Activated T-cell treated with anti-CD3 and anti-CD28 coated beads, Interleukin-2, amount 50 U/mL, for 72 hours (primary cell): Measurements from ENCODE around the gene ARMC2. TPM values are rescaled to one million over a fixed set of nuclear protein-coding genes. Genes with fewer than 3 reads are reported as not detected.
"Not testable (repeated sequence)": the region's sequence is repeated elsewhere in the genome, so short reads cannot be mapped to it uniquely, and the experiment has no call there.

Experiments
- ATAC-seq, 2 donors: fragments of 150-1000 bp; cut with Tn5 transposase; replicated peaks in 1 of 2; 2 replicates each; pipeline ENCODE4 v1.10.0; 2021; ENCODE audit warnings: moderate library complexity in 2 of 2, mild to moderate bottlenecking in 1 of 2
- DNase-seq, 2 donors: peaks; one replicate each; pipeline ENCODE4 v3.0.0; 2021 to 2022; ENCODE audit warnings: mixed read lengths in 1 of 2
- H3K27ac Mint-ChIP-seq: one replicate; pipeline ENCODE4 v1.8.0; 2022; ENCODE audit warnings: mild to moderate bottlenecking, moderate library complexity, mixed read lengths
- H3K27me3 Mint-ChIP-seq: one replicate; pipeline ENCODE4 v1.8.0; 2022; ENCODE audit warnings: low read depth, mixed read lengths
- H3K36me3 Mint-ChIP-seq, 2 donors: one replicate each; pipeline ENCODE4 v1.8.0; 2022; ENCODE audit warnings: mixed read lengths in 2 of 2, mild to moderate bottlenecking in 1 of 2; ENCODE audit not compliant: insufficient read depth in 2 of 2
- H3K4me1 Mint-ChIP-seq: one replicate; pipeline ENCODE4 v1.8.0; 2022; ENCODE audit warnings: low read depth, mixed read lengths
- H3K4me3 Mint-ChIP-seq, 2 donors: one replicate each; pipeline ENCODE4 v1.8.0; 2022; ENCODE audit warnings: mild to moderate bottlenecking in 2 of 2, mixed read lengths in 2 of 2, moderate library complexity in 2 of 2
- H3K9me3 Mint-ChIP-seq, 2 donors: one replicate each; pipeline ENCODE4 v1.8.0; 2022; ENCODE audit warnings: mixed read lengths in 2 of 2
- total RNA-seq, 2 donors: library from RNA; stranded (reverse); gene quantifications; one replicate each; pipeline ENCODE4 v1.2.3, GENCODE V29; 2022

Gene ARMC2
- total RNA-seq, 2 donors from 2014 or later, result 2.2 to 2.9 TPM

DNA sequence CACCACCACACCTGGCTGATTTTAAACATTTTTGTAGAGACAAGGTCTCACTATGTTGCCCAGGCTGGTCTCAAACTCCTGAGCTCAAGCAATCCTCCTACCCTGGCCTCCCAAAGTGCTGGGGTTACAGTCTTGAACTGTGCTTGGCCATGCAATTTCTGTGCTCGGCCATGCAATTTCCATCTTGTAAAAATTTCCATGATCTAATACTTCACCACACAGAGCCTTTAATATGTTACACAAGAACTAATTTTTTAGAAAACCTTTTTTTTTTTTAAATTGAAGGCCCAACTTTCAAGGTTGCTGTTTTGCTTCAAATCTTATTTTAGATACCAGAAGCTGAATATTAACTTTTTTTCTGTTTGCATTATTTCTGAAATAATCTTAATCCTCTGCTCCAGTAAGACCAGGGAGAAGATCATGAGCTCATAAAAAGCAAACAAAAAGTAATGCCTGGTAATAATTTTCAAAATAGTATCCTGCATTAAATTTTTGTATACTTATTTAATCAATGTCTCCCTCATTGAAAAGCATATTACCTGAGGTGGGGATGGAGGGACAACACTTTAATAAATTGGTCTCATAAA lies 38.1 kb upstream of the ARMC2 start:
- DNase-seq (no peak), ATAC-seq (no peak)
- H3K27ac Mint-ChIP-seq, result no peak overlapping the region
- peaks cover 6% of the 10 kb centered on the region for H3K27me3 Mint-ChIP-seq
- peaks cover 1 to 2% of the 10 kb centered on the region in 2 donors for H3K36me3 Mint-ChIP-seq
- H3K4me3 Mint-ChIP-seq, result no peak overlapping the region
- H3K4me1 Mint-ChIP-seq, result no peaks in the 10 kb centered on the region
- peaks cover 0 to 5% of the 10 kb centered on the region in 2 donors for H3K9me3 Mint-ChIP-seq

DNA sequence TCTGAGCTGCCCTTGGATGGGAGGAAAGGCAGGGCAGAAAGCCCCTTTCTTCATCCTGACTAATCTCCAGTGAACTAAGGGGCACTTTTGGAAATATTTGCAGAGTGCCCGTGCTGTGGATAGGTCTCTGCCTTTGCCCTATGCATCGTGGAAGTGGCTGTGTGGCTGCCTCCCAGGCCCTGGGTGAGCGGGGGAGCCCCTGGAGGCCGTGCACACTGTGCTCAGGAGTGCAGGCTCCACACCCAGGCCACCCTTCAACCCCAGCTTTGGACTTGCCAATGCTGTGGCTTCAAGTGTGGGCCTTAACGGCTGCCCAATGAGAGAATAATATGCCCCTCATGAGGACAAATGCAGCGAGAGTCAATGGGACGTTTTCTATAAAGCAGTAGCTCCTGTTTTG lies 36.7 kb upstream of the ARMC2 start:
- no peak for ATAC-seq
- H3K4me3 Mint-ChIP-seq, result no peak overlapping the region
- peaks cover 2 to 5% of the 10 kb centered on the region in 2 donors for H3K9me3 Mint-ChIP-seq
- no peak for DNase-seq
- H3K4me1 Mint-ChIP-seq, result no peaks in the 10 kb centered on the region
- peaks cover 1 to 2% of the 10 kb centered on the region in 2 donors for H3K36me3 Mint-ChIP-seq
- no peak overlapping the region for H3K27ac Mint-ChIP-seq
- peaks cover 6% of the 10 kb centered on the region for H3K27me3 Mint-ChIP-seq

DNA sequence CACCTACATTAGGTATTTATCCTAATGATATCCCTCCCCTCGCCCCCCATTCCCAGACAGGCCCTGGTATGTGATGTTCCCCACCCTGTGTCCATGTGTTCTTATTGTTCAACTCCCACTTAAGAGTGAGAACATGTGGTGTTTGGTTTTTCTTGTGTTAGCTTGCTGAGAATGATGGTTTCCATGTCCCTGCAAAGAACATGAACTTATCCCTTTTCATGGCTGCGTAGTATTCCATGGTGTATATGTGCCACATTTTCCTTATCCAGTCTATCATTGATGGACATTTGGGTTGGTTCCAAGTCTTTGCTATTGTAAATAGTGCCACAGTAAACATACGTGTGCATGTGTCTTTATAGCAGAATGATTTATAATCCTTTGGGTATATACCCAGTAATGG lies 35.0 kb upstream of the ARMC2 start:
- not testable (repeated sequence) for ATAC-seq, H3K4me1 Mint-ChIP-seq, H3K4me3 Mint-ChIP-seq, H3K36me3 Mint-ChIP-seq, DNase-seq, H3K27me3 Mint-ChIP-seq, H3K9me3 Mint-ChIP-seq, H3K27ac Mint-ChIP-seq

DNA sequence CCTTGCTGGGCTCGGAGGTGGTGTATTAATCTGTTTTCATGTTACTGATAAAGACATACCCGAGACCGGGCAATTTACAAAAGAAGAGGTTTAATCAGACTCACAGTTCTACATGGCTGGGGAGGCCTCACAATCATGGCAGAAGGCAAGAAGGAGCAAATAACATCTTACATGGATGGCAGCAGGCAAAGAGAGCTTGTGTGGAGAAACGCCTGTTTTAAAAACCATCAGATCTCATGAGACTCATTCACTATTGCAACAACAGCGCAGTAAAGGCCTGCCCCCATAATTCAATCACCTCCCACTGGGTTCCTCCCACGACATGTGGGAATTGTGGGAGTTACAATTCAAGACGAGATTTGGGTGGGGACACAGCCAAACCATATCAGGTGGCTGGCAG lies 30.9 kb upstream of the ARMC2 start:
- not testable (repeated sequence) for H3K4me3 Mint-ChIP-seq, H3K27ac Mint-ChIP-seq, H3K4me1 Mint-ChIP-seq, H3K27me3 Mint-ChIP-seq, ATAC-seq, DNase-seq
- Mint-ChIP-seq H3K9me3 (peaks cover 10 to 12% of the 10 kb centered on the region in 2 donors), H3K36me3 (peaks cover 7 to 13% of the 10 kb centered on the region in 2 donors)

DNA sequence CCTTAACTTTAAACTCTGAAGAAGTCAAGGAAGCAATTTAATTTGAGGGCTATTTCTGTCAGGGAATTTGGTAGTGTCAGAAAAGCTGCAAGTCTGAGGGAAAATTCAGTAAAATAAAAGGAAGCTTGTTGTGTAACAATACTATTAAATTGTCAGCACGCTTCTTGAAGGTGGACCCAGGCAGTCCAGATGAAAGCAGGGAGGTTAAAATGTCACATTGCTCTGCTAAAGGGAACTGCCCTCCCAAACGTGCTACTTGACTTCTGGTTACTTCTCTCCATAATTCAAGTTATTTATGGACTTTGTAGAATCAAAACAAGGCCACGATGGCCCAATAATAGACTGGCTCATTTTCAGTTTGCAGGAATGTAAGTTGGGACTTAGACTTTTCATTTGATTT lies 28.2 kb upstream of the ARMC2 start:
- ATAC-seq (no peak), DNase-seq (no peak)
- H3K27ac Mint-ChIP-seq, result no peak overlapping the region
- peaks cover 10 to 11% of the 10 kb centered on the region in 2 donors for H3K9me3 Mint-ChIP-seq
- no peak overlapping the region for H3K4me3 Mint-ChIP-seq
- H3K36me3 Mint-ChIP-seq, result peaks cover 6 to 13% of the 10 kb centered on the region in 2 donors
- no peaks in the 10 kb centered on the region for H3K4me1 Mint-ChIP-seq
- H3K27me3 Mint-ChIP-seq, result no peaks in the 10 kb centered on the region

DNA sequence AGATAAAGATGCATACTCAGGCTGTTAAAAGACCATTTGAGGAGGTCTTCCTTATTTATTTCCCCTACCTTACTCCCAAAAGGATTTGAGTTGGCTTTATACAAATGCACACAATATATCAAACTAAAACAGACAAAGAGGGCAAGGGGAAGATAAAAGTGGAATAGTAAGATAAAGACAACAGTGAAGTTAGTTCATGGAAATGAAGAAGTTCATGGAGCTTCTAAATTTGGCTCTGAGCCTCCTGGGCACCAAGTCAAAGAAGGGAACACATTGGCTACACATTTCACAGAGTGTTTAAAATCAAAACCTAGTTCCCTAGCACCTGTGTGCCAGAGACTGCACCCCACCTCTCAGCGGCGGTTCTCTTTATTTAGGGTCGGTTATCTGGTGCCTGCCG lies 25.8 kb upstream of the ARMC2 start:
- H3K27ac Mint-ChIP-seq, result no peak overlapping the region
- no peak for DNase-seq
- H3K36me3 Mint-ChIP-seq, result peaks cover 5 to 12% of the 10 kb centered on the region in 2 donors
- no peaks in the 10 kb centered on the region for H3K4me1 Mint-ChIP-seq
- H3K27me3 Mint-ChIP-seq, result no peaks in the 10 kb centered on the region
- peaks cover 3 to 9% of the 10 kb centered on the region in 2 donors for H3K9me3 Mint-ChIP-seq
- H3K4me3 Mint-ChIP-seq, result no peak overlapping the region
- ATAC-seq, result no peak

DNA sequence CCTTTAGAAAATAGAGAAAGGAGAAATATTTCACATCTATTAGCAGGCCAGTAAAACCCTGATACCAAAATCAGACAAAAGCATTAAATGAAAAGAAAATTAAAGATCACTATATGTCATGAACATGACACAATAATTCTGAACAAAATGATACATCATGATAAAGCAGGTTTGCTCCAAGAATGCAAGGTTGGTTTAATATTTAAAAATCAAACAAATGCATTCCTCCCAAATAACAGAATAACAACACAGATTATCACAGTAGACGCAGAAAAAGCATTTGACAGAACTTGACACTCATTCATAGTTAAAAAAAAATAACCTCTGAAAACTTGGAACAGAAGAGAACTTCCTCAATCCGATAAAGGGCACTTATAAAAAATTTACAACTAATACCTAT lies 22.9 kb upstream of the ARMC2 start:
- H3K4me3 Mint-ChIP-seq, result no peak overlapping the region
- peaks cover 1 to 5% of the 10 kb centered on the region in 2 donors for H3K9me3 Mint-ChIP-seq
- H3K4me1 Mint-ChIP-seq, result no peaks in the 10 kb centered on the region
- DNase-seq (no peak), ATAC-seq (no peak)
- no peaks in the 10 kb centered on the region for H3K27me3 Mint-ChIP-seq
- peaks cover 3 to 8% of the 10 kb centered on the region in 2 donors for H3K36me3 Mint-ChIP-seq
- H3K27ac Mint-ChIP-seq, result no peak overlapping the region

DNA sequence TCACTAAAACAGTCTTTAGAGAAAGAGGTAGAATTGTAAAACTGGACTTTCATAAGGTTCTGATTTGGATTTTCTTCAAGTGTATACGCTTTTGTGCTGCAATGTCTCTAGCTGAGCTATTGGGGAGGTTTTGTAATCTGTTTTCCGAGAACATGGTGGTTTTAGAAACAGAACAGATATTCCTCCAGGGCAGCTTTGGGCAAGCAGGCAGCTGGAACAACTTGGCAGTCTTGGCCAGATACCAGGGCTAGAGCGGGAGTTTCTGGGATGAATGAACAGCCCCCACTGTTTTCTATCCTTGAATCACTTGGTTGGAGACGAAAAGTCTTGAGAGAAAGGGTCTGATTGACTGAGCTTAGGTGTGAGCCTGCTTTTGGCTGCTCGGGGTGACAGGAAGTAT lies 17.1 kb upstream of the ARMC2 start:
- ATAC-seq, result no peak
- H3K4me1 Mint-ChIP-seq, result no peaks in the 10 kb centered on the region
- H3K27me3 Mint-ChIP-seq, result peaks cover 8% of the 10 kb centered on the region
- H3K4me3 Mint-ChIP-seq, result no peak overlapping the region
- H3K9me3 Mint-ChIP-seq, result peaks cover 0 to 3% of the 10 kb centered on the region in 2 donors
- H3K27ac Mint-ChIP-seq, result no peak overlapping the region
- H3K36me3 Mint-ChIP-seq, result peaks cover 0 to 3% of the 10 kb centered on the region in 2 donors
- DNase-seq, result no peak

DNA sequence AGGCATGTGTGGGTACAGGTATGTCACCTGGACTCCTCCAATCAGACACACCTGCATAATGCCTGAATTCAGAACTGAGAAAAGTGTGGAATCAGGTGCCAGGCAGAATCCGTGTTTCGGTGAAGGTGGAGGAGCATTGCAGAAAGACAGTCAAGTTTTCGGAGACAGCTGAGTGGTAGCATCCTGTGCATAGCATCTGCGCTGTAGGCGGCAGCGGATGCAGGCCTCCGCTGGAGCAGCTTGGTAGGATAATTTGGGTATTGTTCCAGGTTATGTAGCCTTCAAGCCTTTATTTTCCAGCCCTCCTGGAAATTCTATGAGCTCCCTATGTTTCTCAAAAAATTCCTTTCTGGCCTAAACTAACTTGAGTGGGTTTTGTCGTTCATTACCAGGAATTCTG lies 15.5 kb upstream of the ARMC2 start:
- Mint-ChIP-seq H3K36me3 (no peaks in the 10 kb centered on the region), H3K4me3 (no peak overlapping the region), H3K27me3 (peaks cover 8% of the 10 kb centered on the region), H3K27ac (no peak overlapping the region), H3K4me1 (peaks cover 9% of the 10 kb centered on the region), H3K9me3 (no peaks in the 10 kb centered on the region)
- DNase-seq (no peak), ATAC-seq (no peak)

DNA sequence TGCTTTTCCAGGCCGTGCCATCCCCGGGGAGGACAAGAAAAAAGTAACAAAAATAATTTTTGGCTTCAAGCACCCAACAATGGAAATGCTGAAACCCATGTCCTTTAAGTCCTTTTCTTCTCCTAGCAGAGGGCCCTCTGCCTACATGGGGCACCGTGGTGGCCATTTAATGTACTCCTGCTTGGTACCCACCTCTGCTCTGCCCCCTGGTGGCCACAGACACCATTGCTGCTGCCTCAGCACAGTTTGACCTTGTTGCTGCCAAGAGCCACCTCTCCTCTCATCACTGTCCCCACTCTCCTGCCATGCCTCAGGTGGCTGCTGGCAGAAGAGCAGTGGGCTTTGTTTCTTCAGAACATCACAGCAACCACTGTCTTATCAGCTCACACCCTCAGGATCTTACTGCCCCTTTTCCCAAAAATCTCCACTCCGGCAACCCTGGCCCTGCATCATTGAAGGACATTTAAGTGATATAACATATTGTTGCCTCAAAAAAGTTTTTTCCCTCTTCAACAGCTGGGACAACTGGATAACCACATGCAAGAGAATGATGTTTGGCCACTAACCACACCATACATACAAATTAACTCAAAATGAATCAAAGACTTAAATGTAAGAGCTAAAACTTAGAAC lies 12.9 kb upstream of the ARMC2 start:
- DNase-seq (peak; percentile 86 to 88), ATAC-seq (peak; percentile 94)
- Mint-ChIP-seq H3K36me3 (no peaks in the 10 kb centered on the region), H3K4me1 (peaks cover 20% of the 10 kb centered on the region), H3K9me3 (no peaks in the 10 kb centered on the region), H3K27me3 (peaks cover 20% of the 10 kb centered on the region), H3K4me3 (no peak overlapping the region), H3K27ac (no peak overlapping the region)

DNA sequence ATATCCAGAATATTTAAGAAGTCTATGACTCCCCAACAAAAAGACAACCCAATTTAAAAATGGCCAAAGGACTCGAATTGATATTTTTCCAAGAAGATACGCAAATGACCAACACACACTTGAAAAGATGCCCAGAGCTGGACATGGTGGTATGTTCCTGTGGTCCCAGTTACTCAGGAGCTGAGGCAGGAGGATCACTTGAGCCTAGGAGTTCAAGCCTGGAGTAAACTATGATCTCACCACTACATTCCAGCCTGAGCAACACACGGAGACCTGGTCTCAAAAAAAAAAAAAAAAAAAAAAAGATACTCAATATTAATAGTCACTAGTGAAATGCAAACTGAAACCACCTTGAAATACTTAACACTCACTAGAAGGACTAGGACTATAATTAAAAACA lies 12.2 kb upstream of the ARMC2 start:
- no peak for DNase-seq
- H3K4me1 Mint-ChIP-seq, result peaks cover 20% of the 10 kb centered on the region
- peaks cover 20% of the 10 kb centered on the region for H3K27me3 Mint-ChIP-seq
- ATAC-seq, result no peak
- H3K27ac Mint-ChIP-seq, result no peak overlapping the region
- no peak overlapping the region for H3K4me3 Mint-ChIP-seq
- H3K36me3 Mint-ChIP-seq, result no peaks in the 10 kb centered on the region
- H3K9me3 Mint-ChIP-seq, result no peaks in the 10 kb centered on the region

DNA sequence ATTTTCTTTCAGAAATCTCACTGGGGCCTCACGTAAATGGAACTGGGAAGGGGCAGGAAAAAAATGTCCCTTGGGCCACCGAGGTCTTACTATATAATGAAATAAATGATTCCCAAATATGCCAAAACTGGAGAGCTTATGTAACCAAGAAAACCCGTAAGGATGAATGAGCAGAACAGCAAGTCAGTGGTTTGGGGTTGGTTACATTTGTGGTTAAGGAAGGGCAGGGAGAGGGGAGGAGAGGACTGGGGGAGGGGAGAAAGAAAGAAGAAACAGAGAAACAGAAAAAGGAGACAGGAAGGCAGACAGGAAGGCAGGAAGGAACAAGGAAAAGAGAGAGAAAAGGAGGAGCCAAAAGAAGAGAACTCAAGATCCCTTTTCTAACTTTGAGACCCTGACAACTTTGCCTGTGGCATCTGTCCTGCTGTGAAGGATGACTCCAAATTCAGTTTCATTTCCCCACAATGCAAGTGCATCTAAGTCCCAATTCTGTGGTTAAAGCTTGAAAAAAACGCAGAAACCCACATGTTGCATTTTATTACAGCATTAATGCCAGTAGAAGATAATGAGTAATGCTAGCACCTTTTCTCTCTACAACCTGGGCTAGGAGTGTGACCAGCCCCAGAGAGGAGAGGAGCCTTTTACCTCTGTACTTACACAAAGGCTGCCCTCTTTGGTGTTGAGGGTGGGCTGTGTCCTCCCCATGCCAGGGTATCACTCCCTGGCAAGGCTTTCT lies 10.8 kb upstream of the ARMC2 start:
- H3K4me3 Mint-ChIP-seq, result peak overlapping the region in 1 of 2 donors; percentile 25
- H3K36me3 Mint-ChIP-seq, result no peaks in the 10 kb centered on the region
- peaks cover 26% of the 10 kb centered on the region for H3K27me3 Mint-ChIP-seq
- peak overlapping the region; percentile 75 for H3K27ac Mint-ChIP-seq
- H3K4me1 Mint-ChIP-seq, result peaks cover 20% of the 10 kb centered on the region
- no peak for DNase-seq
- peak; percentile 71 to 78 for ATAC-seq
- H3K9me3 Mint-ChIP-seq, result no peaks in the 10 kb centered on the region

DNA sequence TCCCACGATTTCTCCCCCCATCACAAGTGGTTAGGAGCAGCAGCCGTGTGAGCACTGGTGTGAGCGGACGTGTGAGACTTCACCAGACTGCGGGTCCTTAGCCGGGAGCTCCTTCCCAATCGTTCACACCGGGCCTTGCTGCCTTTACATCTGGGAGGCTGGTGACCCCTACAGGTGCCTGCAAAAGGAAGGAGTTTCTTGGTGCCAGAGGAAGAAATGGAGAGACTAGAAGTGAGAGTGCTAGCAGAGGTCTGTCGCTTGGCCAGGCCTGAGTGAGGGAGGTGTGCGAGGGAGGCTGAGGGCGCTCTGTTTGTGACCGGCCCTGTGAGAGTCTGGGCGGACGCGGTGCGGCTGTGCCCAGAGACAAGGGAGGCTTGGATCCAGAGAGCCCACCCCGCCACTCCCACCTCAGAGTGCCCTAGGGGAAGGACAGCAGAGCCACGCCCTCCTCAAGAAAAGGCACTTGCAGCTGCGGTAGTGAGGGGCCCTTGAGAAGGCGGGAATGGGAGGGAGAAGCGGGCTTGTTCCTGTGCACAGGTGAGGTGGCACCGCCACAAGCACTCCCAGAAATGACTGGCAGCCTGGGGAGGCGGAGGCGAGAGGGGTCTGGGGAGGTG lies 10.0 kb upstream of the ARMC2 start:
- ATAC-seq (no peak), DNase-seq (no peak)
- Mint-ChIP-seq H3K27ac (no peak overlapping the region), H3K27me3 (peaks cover 26% of the 10 kb centered on the region), H3K36me3 (no peaks in the 10 kb centered on the region), H3K9me3 (no peaks in the 10 kb centered on the region), H3K4me1 (peaks cover 20% of the 10 kb centered on the region), H3K4me3 (peak overlapping the region in 1 of 2 donors; percentile 25)
